ENCODE measurements around the gene GGCX.

DNA sequence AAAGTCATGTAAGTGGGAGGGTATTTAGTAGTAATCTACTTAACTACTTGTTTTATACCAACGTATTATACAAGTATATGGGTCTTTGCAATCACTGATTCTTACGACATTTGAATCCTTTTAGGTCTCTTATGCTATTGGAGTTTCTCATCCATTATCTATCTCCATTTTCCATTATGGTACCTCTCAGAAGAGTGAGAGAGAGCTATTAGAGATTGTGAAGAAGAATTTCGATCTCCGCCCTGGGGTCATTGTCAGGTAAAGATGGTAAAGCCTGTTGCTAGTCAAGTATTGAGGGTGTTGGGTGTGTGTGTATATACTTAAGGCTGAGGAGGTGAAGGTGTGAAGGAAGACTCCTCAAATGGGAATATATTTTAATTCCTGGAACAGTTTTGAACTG is 18.5 kb downstream of the GGCX start:
- TF ChIP-seq, protein P1, sequence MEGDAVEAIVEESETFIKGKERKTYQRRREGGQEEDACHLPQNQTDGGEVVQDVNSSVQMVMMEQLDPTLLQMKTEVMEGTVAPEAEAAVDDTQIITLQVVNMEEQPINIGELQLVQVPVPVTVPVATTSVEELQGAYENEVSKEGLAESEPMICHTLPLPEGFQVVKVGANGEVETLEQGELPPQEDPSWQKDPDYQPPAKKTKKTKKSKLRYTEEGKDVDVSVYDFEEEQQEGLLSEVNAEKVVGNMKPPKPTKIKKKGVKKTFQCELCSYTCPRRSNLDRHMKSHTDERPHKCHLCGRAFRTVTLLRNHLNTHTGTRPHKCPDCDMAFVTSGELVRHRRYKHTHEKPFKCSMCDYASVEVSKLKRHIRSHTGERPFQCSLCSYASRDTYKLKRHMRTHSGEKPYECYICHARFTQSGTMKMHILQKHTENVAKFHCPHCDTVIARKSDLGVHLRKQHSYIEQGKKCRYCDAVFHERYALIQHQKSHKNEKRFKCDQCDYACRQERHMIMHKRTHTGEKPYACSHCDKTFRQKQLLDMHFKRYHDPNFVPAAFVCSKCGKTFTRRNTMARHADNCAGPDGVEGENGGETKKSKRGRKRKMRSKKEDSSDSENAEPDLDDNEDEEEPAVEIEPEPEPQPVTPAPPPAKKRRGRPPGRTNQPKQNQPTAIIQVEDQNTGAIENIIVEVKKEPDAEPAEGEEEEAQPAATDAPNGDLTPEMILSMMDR (conservative IDR thresholded peaks at IDR 0.05; ENCODE audit: low read depth, low read length) = no peak
- TF ChIP-seq EZH2 (IDR thresholded peaks at IDR 0.05; ENCODE audit: borderline replicate concordance, low read depth, low read length, poor library complexity, severe bottlenecking) = no peak
